HEK293T (cell line): Measurements from ENCODE around the gene ARL15.

ENCODE experiments used
- CTCF ChIA-PET: fragments of 350-600 bp; formaldehyde crosslinking; extraction: SDS; loops from one replicate; lab custom pipeline; 2021; ENCODE audit warnings: antibody characterized with exemption, inconsistent platforms; lab: Yijun Ruan, JAX
- POLR2A ChIA-PET: fragments of 350-600 bp; formaldehyde crosslinking; extraction: SDS; loops from one replicate; lab custom pipeline; 2020; ENCODE audit warnings: antibody characterized with exemption, inconsistent platforms; lab: Yijun Ruan, JAX
- DNase-seq: peaks from one replicate; pipeline ENCODE4 v3.0.0; 2012; ENCODE audit warnings: mixed read lengths; ENCODE audit errors: extremely low spot score
- ARNT ChIP-seq: fragments of 450-650 bp; IDR thresholded peaks from 2 replicates; pipeline ENCODE4 v1.6.1; 2017; ENCODE audit warnings: mild to moderate bottlenecking
- BHLHE40 ChIP-seq: fragments of 450-650 bp; IDR thresholded peaks from 2 replicates; pipeline ENCODE4 v1.6.1; 2016; ENCODE audit warnings: mild to moderate bottlenecking, moderate library complexity, borderline replicate concordance
- CTBP1 ChIP-seq: fragments of 450-650 bp; IDR thresholded peaks from 2 replicates; pipeline ENCODE4 v1.6.1; 2016; ENCODE audit warnings: borderline replicate concordance
- ELF4 ChIP-seq: fragments of 450-650 bp; IDR thresholded peaks from 2 replicates; pipeline ENCODE4 v1.6.1; 2017; ENCODE audit warnings: antibody characterized with exemption
- FOXA1 ChIP-seq: fragments of 450-650 bp; IDR thresholded peaks from 2 replicates; pipeline ENCODE4 v1.6.1; 2016; ENCODE audit warnings: mild to moderate bottlenecking
- FOXK2 ChIP-seq: fragments of 450-650 bp; IDR thresholded peaks from 2 replicates; pipeline ENCODE4 v1.6.1; 2016; ENCODE audit warnings: mild to moderate bottlenecking
- FOXM1 ChIP-seq: fragments of 450-650 bp; IDR thresholded peaks from 2 replicates; pipeline ENCODE4 v1.6.1; 2017; ENCODE audit warnings: mild to moderate bottlenecking, borderline replicate concordance
- HDGF ChIP-seq: fragments of 450-650 bp; IDR thresholded peaks from 2 replicates; pipeline ENCODE4 v1.6.1; 2017; ENCODE audit warnings: antibody characterized with exemption, borderline replicate concordance
- L3MBTL2 ChIP-seq: fragments of 450-650 bp; conservative IDR thresholded peaks from 2 replicates; pipeline ENCODE4 v1.6.1; 2016; ENCODE audit warnings: mild to moderate bottlenecking
- LEF1 ChIP-seq: fragments of 450-650 bp; IDR thresholded peaks from 2 replicates; pipeline ENCODE4 v1.6.1; 2017; ENCODE audit warnings: mild to moderate bottlenecking, borderline replicate concordance
- NFRKB ChIP-seq: fragments of 450-650 bp; IDR thresholded peaks from 2 replicates; pipeline ENCODE4 v1.6.1; 2016; ENCODE audit warnings: mild to moderate bottlenecking, moderate library complexity
- SP1 ChIP-seq: fragments of 450-650 bp; IDR thresholded peaks from 2 replicates; pipeline ENCODE4 v1.6.1; 2017
- SUZ12 ChIP-seq: fragments of 450-650 bp; IDR thresholded peaks from 2 replicates; pipeline ENCODE4 v1.6.1; 2016; ENCODE audit warnings: mild to moderate bottlenecking
- TARDBP ChIP-seq: fragments of 450-650 bp; IDR thresholded peaks from 2 replicates; pipeline ENCODE4 v1.6.1; 2016
- ZNF384 ChIP-seq: fragments of 450-650 bp; IDR thresholded peaks from 2 replicates; pipeline ENCODE4 v1.6.1; 2016
- TF ChIP-seq, protein P1 (sequence below): fragments of 450-650 bp; IDR thresholded peaks from 2 replicates; pipeline ENCODE4 v1.6.1; 2016

ARL15 gene

DNA sequence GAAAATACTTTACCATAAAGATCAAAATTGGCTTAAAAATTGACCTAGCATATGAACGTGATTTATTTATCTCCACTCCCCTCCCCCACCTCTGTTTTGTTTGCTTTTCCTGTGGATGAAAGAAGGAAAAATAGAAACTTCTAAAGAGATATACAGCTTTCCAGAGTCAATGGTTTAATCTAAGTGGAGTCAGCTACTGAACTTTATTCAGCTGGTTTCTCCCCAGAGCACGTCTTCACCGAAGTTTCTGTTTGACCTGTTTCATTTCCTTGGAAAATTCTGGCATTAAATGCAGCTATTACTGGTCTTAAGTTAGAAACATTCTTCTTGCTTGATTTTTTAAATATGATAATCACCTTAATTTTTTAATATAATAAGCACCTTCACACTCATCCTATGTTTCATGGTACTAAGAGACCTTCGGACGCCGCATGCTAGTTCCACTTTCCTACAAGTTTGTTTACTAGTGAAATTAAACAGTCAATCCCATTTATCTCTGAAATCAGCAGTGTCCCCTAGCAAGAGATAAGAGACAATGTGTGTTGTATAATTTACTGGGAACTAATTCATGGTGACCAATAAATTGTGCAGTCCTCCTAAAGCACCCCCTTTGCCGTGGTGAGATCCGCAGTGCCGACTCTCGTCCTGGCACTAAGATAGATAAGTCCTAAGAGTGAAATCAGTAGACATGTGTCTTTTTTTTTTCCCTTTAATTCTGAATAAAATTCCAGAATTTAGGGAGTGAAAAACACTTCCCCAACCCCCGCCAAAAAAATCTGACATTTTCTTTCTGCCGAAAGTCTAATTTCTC, 89.9 kb downstream of the ARL15 start:
- CTCF ChIA-PET, result interaction anchor here (0.5 to 1.0 kb wide), 2 partner anchors 9 to 1127 kb away, joined by 3 to 4 read pairs; no protein-coding TSS in a partner anchor
- TF ChIP-seq CTBP1, result no peak
- TF ChIP-seq ZNF384, result no peak
- TF ChIP-seq NFRKB, result no peak
- no peak for TF ChIP-seq HDGF
- TF ChIP-seq BHLHE40, result no peak
- no peak for TF ChIP-seq LEF1
- DNase-seq, result no peak
- POLR2A ChIA-PET, result no interaction called here

DNA sequence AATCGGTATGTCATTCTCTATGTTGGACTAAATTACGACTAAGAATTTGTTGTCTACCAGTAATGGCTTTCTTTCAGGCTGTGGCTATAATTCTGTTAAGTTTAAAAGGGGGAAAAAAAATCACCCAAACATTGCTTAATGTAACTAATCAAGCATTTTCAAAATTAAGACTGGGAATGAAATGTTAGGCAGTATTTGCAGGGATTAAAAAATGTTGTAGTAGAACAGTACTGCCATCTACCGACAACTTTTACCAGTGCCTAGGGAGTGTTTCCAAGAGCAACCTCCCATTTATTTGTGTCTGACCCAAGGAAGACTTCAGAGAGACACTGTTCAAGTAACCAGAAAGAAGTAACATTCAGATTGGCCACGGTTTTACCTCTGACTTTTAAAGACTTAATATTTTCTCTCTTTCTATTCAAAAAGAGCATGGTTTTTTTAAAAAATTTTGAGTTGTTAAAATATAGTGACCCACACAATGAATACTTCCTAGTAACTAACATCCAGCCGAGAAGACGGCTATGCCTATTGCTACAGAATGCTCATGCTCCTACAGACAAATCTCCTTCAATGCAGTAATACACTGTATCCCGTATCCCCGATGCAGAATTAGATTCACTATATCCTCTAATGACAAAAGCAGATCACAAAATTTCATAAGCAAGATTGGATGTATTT, 92.4 kb downstream of the ARL15 start:
- no peak for TF ChIP-seq ZNF384
- no peak for TF ChIP-seq FOXA1
- no peak for TF ChIP-seq TARDBP
- no peak for TF ChIP-seq L3MBTL2
- no peak for TF ChIP-seq ELF4
- no peak for TF ChIP-seq FOXM1
- TF ChIP-seq LEF1, result no peak
- no peak for TF ChIP-seq FOXK2
- no peak for TF ChIP-seq SP1
- no peak for TF ChIP-seq SUZ12
- CTCF ChIA-PET, result interaction anchor here (0.6 kb wide), 1 partner anchor 16 kb away, joined by 4 read pairs; no protein-coding TSS in a partner anchor
- peak; percentile 51 for DNase-seq
- POLR2A ChIA-PET, result no interaction called here

DNA sequence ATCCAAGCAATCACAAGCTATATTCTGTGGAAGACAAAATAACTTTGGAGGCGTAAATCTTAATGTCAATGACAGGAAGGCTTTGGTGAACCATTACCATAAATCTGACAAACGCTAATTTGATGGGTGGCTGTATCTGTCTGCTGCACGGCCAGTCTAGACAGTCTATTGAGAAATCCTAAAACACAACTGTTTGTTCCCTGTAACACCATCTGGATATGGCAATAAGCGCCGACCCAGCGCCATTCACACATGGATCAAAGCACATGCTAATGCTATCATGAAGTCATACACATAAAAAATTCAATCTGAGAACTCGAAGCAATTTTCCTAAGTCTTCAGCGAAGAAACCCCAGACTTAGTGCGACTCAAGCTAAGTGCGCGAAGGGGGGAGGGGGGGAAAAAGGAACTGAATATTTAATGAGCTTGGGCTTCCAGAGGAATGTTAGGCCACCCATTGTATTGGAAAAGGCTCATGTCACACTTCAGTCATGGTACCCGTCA, 95.1 kb downstream of the ARL15 start:
- ChIA-PET POLR2A (no interaction called here), CTCF (no interaction called here)
- TF ChIP-seq, protein P1, sequence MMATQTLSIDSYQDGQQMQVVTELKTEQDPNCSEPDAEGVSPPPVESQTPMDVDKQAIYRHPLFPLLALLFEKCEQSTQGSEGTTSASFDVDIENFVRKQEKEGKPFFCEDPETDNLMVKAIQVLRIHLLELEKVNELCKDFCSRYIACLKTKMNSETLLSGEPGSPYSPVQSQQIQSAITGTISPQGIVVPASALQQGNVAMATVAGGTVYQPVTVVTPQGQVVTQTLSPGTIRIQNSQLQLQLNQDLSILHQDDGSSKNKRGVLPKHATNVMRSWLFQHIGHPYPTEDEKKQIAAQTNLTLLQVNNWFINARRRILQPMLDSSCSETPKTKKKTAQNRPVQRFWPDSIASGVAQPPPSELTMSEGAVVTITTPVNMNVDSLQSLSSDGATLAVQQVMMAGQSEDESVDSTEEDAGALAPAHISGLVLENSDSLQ, result peak; percentile 63
- no peak for TF ChIP-seq SUZ12
- TF ChIP-seq L3MBTL2, result 0 out of 2 replicates have a peak, but pooled peaks have one; percentile 17
- DNase-seq, result no peak

DNA sequence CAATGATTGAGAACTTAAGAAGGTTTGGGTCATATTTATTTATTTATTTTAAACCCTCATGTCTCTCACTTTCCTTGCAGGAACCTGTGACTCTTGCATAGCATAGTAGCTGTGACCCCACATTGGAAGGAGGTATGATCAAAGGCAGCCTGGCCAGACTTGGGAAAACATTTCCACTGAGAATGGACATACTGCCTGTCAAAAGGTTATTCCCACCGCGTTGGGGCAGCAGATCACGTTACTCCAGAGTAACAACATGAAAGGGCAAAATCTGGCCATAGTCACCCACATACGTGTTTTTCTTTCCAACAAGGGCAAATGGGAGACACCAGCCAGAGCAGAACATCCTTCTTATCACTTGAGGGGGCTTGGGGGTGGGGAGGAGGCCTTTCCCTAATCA, 95.7 kb downstream of the ARL15 start:
- CTCF ChIA-PET, result no interaction called here
- no peak for DNase-seq
- POLR2A ChIA-PET, result no interaction called here
- TF ChIP-seq ZNF384 (no peak), BHLHE40 (no peak), HDGF (no peak), L3MBTL2 (no peak), TARDBP (no peak), CTBP1 (no peak), FOXM1 (no peak), SP1 (no peak), FOXK2 (no peak), SUZ12 (no peak), LEF1 (no peak), NFRKB (no peak), ARNT (no peak), FOXA1 (no peak), ELF4 (no peak)
- TF ChIP-seq, protein P1, result no peak

DNA sequence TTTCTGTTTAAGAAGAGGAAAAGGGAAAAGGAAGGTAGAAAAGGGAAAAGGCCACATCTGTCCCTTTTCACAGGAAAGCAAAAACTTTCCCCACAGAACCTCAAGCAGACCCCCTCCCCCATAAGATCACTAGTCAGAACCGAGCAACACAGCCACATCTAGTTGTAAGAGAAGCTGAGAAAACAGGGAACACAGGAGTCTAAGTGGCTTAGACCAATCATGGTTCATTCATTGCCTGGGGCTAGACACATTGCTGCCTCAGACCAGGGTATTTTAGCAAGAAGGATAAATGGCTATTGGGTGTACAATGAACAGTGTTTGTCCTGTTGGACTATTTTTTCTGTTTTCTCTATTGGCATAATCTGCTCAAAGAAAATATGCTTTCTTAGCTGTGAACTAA, 98.0 kb downstream of the ARL15 start:
- CTCF ChIA-PET, result no interaction called here
- DNase-seq, result no peak

More for the DNA sequence above, 98.0 kb downstream of the ARL15 start:
- TF ChIP-seq FOXM1 (no peak), ARNT (no peak), TARDBP (no peak), ZNF384 (no peak), FOXK2 (no peak), L3MBTL2 (no peak), NFRKB (no peak), LEF1 (no peak), HDGF (no peak), SP1 (no peak), FOXA1 (no peak), BHLHE40 (no peak), CTBP1 (no peak)
- TF ChIP-seq, protein P1, result no peak
- POLR2A ChIA-PET, result no interaction called here
